DOHH2 (cell line): ENCODE results near the gene ALG5.

Source experiments
- EZH2phosphoT487 ChIP-seq: fragments of 200-600 bp; sonication (generic); IDR thresholded peaks from 2 replicates; pipeline ENCODE4 v1.6.1; 2017; ENCODE audit warnings: borderline replicate concordance, mild to moderate bottlenecking, antibody characterized with exemption, low read length, moderate library complexity, mixed read lengths
- TF ChIP-seq, protein P1 (sequence below): fragments of 200-600 bp; sonication (generic); IDR thresholded peaks from one replicate; pipeline ENCODE4 v1.5.1; 2014; ENCODE audit warnings: antibody characterized with exemption, mild to moderate bottlenecking, low read depth, low read length; ENCODE audit not compliant: poor library complexity, severe bottlenecking

DNA sequence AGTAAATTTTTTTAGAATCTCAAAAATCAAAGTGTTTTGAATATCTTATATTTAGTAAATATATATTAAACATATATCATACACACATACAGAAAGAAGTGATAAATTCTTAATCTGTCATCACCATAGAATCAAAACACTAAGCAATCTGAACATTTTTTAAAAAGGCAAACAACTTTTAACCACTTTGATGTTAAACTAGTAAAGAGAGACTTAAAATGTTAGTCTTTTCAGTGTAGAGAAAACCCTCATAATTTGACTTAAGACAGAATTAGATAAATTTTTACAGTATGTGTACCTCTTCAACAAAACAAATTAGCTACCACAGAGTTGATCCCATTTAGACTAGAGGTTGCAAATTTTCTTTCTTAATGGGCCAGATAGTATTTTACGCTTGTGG lies 46.9 kb upstream of the ALG5 start:
- TF ChIP-seq, protein P1, sequence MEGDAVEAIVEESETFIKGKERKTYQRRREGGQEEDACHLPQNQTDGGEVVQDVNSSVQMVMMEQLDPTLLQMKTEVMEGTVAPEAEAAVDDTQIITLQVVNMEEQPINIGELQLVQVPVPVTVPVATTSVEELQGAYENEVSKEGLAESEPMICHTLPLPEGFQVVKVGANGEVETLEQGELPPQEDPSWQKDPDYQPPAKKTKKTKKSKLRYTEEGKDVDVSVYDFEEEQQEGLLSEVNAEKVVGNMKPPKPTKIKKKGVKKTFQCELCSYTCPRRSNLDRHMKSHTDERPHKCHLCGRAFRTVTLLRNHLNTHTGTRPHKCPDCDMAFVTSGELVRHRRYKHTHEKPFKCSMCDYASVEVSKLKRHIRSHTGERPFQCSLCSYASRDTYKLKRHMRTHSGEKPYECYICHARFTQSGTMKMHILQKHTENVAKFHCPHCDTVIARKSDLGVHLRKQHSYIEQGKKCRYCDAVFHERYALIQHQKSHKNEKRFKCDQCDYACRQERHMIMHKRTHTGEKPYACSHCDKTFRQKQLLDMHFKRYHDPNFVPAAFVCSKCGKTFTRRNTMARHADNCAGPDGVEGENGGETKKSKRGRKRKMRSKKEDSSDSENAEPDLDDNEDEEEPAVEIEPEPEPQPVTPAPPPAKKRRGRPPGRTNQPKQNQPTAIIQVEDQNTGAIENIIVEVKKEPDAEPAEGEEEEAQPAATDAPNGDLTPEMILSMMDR = no peak
- no peak for TF ChIP-seq EZH2phosphoT487
